HL-60/S4 (cell line): Measurements from ENCODE around the gene CABP7.

ENCODE experiments used
- in situ Hi-C: fragments of 300-500 bp; cut with MboI; formaldehyde crosslinking; loops from 2 replicates; pipeline ENCODE4 v1.14.3; 2022; ENCODE audit warnings: low sequenced_read_pairs

Gene CABP7

DNA sequence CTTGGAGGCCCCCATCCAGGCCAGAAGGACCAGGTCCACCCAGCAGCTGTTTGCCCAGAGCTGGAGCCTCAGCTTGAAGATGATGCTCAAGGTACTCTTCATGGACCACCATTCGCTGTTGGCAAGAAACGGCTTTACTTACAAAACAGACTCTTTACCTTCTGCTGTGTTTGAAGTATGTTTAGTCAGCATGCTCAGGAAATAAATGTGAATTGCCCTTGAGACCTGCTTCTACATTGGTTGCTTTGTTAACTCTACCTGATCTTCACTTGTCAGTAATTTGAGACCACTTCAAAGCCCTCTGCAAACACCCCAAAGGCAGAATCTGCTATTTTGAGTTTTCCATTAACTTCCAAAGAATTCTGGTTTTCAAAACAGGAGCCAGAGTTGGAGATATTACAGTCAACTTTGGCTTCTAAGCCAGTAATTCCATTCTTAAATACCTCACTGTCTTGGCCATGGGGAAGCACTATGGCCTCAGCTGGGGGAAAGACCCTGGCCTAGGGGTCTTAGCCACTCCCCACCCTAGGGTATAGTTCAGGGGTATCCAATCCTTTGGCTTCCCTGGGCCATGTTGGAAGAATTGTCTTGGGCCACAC is 50.0 kb downstream of the CABP7 start:
- in situ Hi-C loops = no loop called here

- in situ Hi-C loops = no loop called here
Measured at GRCh38 chr22:29772170-29772641, 52.4 kb downstream of the CABP7 start.

DNA sequence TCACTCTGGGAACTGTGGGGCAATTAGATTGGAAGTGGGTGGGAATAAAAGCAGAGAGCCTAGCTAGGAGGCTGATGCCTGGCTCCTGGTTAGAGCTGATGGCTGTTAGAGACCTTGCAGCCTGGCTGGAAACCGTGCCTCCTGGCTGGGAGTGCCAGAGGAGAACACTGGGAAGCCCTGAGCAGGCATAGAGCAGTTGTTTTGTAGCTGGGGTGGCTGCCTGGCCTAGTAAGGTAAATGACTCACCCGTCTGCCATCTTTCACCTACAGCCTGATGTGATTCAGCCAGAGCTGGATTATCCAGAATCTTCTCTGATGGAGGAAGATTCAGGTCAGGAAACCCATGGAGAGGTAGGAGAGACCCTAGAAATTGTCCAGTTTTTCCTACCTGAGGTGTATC is 53.4 kb downstream of the CABP7 start:
- in situ Hi-C loops = no loop called here

GRCh38 chr22:29780220-29780619 is 60.4 kb downstream of the CABP7 start:
- in situ Hi-C loops = no loop called here

- in situ Hi-C loops = no loop called here
Measured at GRCh38 chr22:29780748-29781676, 61.2 kb downstream of the CABP7 start.
